ENCODE data around the gene GPHN. TPM values are rescaled to one million over a fixed set of nuclear protein-coding genes. Genes with fewer than 3 reads are reported as not detected.

The GPHN gene
- total RNA-seq, 1 donor from 2014 or later: 8.8 TPM

GRCh38 chr14:66635435-66635834, 127.5 kb downstream of the GPHN start:
- no peak for DNase-seq (ENCODE audit: low read depth)
- no peak for TF ChIP-seq CTCF (conservative IDR thresholded peaks at IDR 0.05; ENCODE audit: low read depth, low read length)
- H3K4me3 ChIP-seq (ENCODE audit: low read depth, low read length): no peak overlapping the region

DNA sequence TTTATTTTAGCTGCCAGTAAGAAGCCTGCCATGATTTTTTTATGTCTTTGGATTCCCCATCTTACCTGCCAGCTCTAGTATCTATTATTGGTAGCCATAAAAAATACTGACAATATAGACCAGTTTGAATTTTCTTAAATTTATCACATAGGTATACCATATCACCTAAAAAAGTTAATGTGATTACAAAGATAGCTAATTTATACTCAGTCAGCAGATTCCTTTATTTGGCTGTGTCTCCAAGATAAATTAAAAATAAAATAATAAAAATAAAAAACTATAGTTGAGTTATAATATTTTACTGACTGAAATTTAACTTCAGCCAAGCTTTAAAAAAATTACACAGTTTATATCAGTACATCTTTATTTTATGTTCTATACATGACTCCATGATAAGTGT, 128.3 kb downstream of the GPHN start:
- no peak for TF ChIP-seq CTCF (conservative IDR thresholded peaks at IDR 0.05; ENCODE audit: low read depth, low read length)
- no peak overlapping the region for H3K4me3 ChIP-seq (ENCODE audit: low read depth, low read length)
- no peak for DNase-seq (ENCODE audit: low read depth)

DNA sequence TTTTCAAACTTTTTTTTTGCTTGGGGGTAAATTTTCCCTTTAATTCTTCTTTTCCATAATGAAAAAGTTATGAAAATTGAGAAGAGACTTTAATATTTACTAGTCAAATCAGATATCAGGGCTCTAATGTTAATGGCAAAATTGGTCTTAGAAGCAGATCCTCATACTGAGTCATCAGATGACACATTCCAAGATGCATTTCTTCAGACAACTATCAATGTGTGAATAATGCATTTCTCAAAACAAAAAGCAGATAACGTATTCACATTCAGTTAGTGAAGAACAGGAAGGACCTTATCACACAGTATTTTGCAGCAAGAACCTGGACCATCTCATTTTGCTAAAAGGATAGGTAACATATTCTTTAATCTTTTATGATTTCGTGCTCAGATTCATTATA, 130.7 kb downstream of the GPHN start:
- no peak overlapping the region for H3K4me3 ChIP-seq (ENCODE audit: low read depth, low read length)
- no peak for DNase-seq (ENCODE audit: low read depth)
- TF ChIP-seq CTCF (conservative IDR thresholded peaks at IDR 0.05; ENCODE audit: low read depth, low read length): no peak

DNA sequence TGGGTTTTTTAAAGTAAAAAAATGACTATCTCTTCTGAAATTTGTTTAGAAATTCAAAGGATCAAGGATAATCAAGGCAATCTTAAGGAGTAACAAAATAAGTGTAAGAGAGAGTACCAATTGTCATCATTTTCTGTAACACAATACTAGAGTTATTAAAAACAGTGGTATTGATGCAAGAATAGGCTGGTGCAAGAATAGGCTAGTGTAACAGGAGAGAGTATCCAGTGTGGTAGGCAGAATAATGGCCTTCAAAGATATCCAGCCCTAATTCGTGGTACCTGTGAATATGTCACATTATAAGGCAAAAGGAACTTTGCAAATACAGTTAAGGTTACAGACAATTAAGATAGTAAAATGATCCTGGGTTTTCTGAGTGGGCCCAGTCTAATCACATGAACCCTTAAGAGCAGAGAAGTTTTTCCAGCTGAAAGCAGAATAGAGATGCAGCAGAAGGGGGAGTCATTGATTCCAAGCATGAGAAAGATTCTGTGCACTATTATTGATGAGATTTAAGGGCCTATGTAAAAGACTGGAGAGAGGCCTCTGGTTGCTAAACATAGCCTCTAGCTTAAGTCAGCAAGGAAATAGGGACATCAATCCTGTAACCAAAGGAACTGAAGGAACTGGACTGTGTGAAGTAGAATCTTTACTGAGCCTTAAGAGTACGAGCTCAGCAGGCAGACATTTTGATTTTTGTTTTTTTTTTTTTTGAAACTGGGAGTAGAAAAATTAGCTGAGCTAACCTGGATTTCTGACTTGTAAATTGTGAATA, 134.1 kb downstream of the GPHN start:
- no peak overlapping the region for H3K4me3 ChIP-seq (ENCODE audit: low read depth, low read length)
- no peak for DNase-seq (ENCODE audit: low read depth)
- no peak for TF ChIP-seq CTCF (conservative IDR thresholded peaks at IDR 0.05; ENCODE audit: low read depth, low read length)

DNA sequence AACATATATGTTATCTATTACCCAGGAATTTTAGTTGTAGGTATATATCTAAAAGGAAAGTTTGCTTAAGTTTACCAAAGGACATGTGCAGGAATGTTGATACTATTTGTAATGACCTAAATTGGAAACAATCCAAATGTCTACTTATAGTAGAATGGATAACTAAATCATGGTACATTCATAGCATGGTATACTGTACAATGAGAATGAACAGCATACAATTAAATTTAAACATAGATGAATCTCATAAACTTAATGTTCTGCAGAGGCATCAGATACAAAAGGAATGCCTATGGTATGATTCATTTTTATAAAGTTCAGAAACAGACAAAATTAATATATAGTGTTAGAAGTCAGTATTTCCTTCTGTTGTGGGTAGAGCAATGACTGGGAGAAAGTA, 135.4 kb downstream of the GPHN start:
- DNase-seq (ENCODE audit: low read depth): no peak
- TF ChIP-seq CTCF (conservative IDR thresholded peaks at IDR 0.05; ENCODE audit: low read depth, low read length): no peak
- H3K4me3 ChIP-seq (ENCODE audit: low read depth, low read length): no peak overlapping the region

DNA sequence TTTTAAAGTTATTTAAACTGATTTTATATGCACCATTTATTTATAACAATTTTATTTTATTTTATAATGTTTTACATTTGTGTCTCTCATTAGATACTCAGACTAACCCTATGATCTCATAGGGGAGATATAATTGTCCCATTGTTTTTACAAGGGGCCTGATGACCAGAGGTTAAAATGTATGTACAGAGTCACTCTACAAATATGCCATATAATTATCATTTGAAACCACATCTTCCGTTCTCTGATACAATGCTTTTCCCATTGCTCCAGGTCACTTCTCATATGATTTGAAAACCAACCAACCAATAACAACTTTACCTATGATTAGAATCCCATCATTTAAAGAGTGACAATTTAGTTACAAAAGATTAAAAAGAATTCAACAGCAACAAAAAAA, 137.8 kb downstream of the GPHN start:
- no peak for DNase-seq (ENCODE audit: low read depth)
- no peak for TF ChIP-seq CTCF (conservative IDR thresholded peaks at IDR 0.05; ENCODE audit: low read depth, low read length)
- H3K4me3 ChIP-seq (ENCODE audit: low read depth, low read length): no peak overlapping the region

- no peak for DNase-seq (ENCODE audit: low read depth)
- no peak for TF ChIP-seq CTCF (conservative IDR thresholded peaks at IDR 0.05; ENCODE audit: low read depth, low read length)
- no peak overlapping the region for H3K4me3 ChIP-seq (ENCODE audit: low read depth, low read length)
These were observed 141.6 kb downstream of the GPHN start for GRCh38 chr14:66649498-66649897.

Data from epithelial cell of proximal tubule (primary cell).